ENCODE measurements around the gene CLECL1. TPM values are rescaled to one million over a fixed set of nuclear protein-coding genes. Genes with fewer than 3 reads are reported as not detected.
"Not testable (repeated sequence)": the region's sequence is repeated elsewhere in the genome, so short reads cannot be mapped to it uniquely, and the experiment has no call there.

Gene CLECL1
- total RNA-seq, 1 experiment from 2014 or later, result not detected

- no peak for DNase-seq (ENCODE audit: low spot score)
Measured at GRCh38 chr12:9697619-9698018, 35.3 kb downstream of the CLECL1 start.

GRCh38 chr12:9695661-9696060 lies 37.2 kb downstream of the CLECL1 start:
- not testable (repeated sequence) for DNase-seq (ENCODE audit: low spot score)

GRCh38 chr12:9695150-9695549 lies 37.7 kb downstream of the CLECL1 start:
- not testable (repeated sequence) for DNase-seq (ENCODE audit: low spot score)

- DNase-seq (ENCODE audit: low spot score), result no peak
Measured at GRCh38 chr12:9694241-9694640, 38.7 kb downstream of the CLECL1 start.

- no peak for DNase-seq (ENCODE audit: low spot score)
Measured at GRCh38 chr12:9692909-9693308, 40.0 kb downstream of the CLECL1 start.

GRCh38 chr12:9687228-9687627 lies 45.7 kb downstream of the CLECL1 start:
- DNase-seq (ENCODE audit: low spot score), result no peak

GRCh38 chr12:9685915-9686314 lies 47.0 kb downstream of the CLECL1 start:
- no peak for DNase-seq (ENCODE audit: low spot score)

GRCh38 chr12:9685366-9685765 lies 47.5 kb downstream of the CLECL1 start:
- not testable (repeated sequence) for DNase-seq (ENCODE audit: low spot score)

- not testable (repeated sequence) for DNase-seq (ENCODE audit: low spot score)
Measured at GRCh38 chr12:9682949-9683348, 49.9 kb downstream of the CLECL1 start.

GRCh38 chr12:9682508-9682907 lies 50.4 kb downstream of the CLECL1 start:
- DNase-seq (ENCODE audit: low spot score), result not testable (repeated sequence)

GRCh38 chr12:9674226-9674590 lies 58.7 kb downstream of the CLECL1 start:
- DNase-seq (ENCODE audit: low spot score), result no peak

- no peak for DNase-seq (ENCODE audit: low spot score)
Measured at GRCh38 chr12:9673404-9674225, 59.3 kb downstream of the CLECL1 start.

Other genes with a start within 250 kb of the CLECL1 start
- gene KLRB1, start 125.2 kb downstream of the CLECL1 start, total RNA-seq (2014; rRNA removed; shearing (Covaris generic)), result not detected in 2 replicates
- 0.03 and 0.37 TPM in 2 replicates for gene CLEC2D, start 63.4 kb downstream of the CLECL1 start, total RNA-seq (2014; rRNA removed; shearing (Covaris generic))
- not detected in 2 replicates for gene CD69, start 27.8 kb upstream of the CLECL1 start, total RNA-seq (2014; rRNA removed; shearing (Covaris generic))
- gene KLRF1, start 94.4 kb upstream of the CLECL1 start, total RNA-seq (2014; rRNA removed; shearing (Covaris generic)), result not detected in 2 replicates
- not detected in 2 replicates for gene CLEC2B, start 136.3 kb upstream of the CLECL1 start, total RNA-seq (2014; rRNA removed; shearing (Covaris generic))
- not detected in 2 replicates for gene KLRF2, start 148.4 kb upstream of the CLECL1 start, total RNA-seq (2014; rRNA removed; shearing (Covaris generic))
- gene CLEC2A, start 199.3 kb upstream of the CLECL1 start, total RNA-seq (2014; rRNA removed; shearing (Covaris generic)), result not detected in 2 replicates
- not detected in 2 replicates for gene CLEC12A, start 238.3 kb upstream of the CLECL1 start, total RNA-seq (2014; rRNA removed; shearing (Covaris generic))

Measured in HT-29 (cell line).